Gastroesophageal sphincter (tissue), 4 donors: ENCODE measurements around the gene RERE. TPM values are rescaled to one million over a fixed set of nuclear protein-coding genes. Genes with fewer than 3 reads are reported as not detected.

Experiments used
- ATAC-seq: fragments of 150-250 bp; one replicate; pipeline ENCODE4 v1.9.1; 2016; ENCODE audit warnings: mild to moderate bottlenecking, moderate library complexity
- H3K27ac ChIP-seq, 4 donors: fragments of 200-600 bp; sonication (generic) in 3 of 4; 1 replicate in 3 of 4; 2 replicates in 1 of 4; pipeline ENCODE4 v1.5.1; 2016 to 2019
- H3K27me3 ChIP-seq: fragments of 200-600 bp; sonication (generic); one replicate; pipeline ENCODE4 v1.5.1; 2019
- H3K36me3 ChIP-seq, 2 donors: fragments of 200-600 bp; sonication (generic); one replicate each; pipeline ENCODE4 v1.5.1; 2019; ENCODE audit warnings: control low read depth in 1 of 2
- H3K4me1 ChIP-seq, 3 donors: fragments of 200-600 bp; sonication (generic); 1 replicate in 2 of 3; 2 replicates in 1 of 3; pipeline ENCODE4 v1.5.1; 2016 to 2019; ENCODE audit warnings: control low read depth in 2 of 3
- H3K4me3 ChIP-seq, 2 donors: fragments of 200-600 bp; sonication (generic); one replicate each; pipeline ENCODE4 v1.5.1; 2019; ENCODE audit warnings: mild to moderate bottlenecking in 1 of 2, moderate library complexity in 1 of 2
- H3K9me3 ChIP-seq, 3 donors: fragments of 200-600 bp; sonication (generic); one replicate each; pipeline ENCODE4 v1.5.1; 2017 to 2019; ENCODE audit warnings: control low read depth in 2 of 3
- CTCF ChIP-seq, 4 experiments: fragments of 200-600 bp in 2 of 4; fragments of 450-650 bp in 2 of 4; sonication (generic) in 1 of 4; IDR thresholded peaks; one replicate each; pipeline ENCODE4 v1.5.1; 2017 to 2019; ENCODE audit warnings: antibody characterized with exemption in 4 of 4, mild to moderate bottlenecking in 2 of 4, moderate library complexity in 2 of 4
- EP300 ChIP-seq: sonication (generic); formaldehyde crosslinking; IDR thresholded peaks from one replicate; pipeline ENCODE4 v1.6.1; 2017; ENCODE audit warnings: antibody characterized with exemption, mild to moderate bottlenecking
- POLR2A ChIP-seq, 2 donors: fragments of 450-650 bp; IDR thresholded peaks; one replicate each; pipeline ENCODE4 v1.6.1; 2017; ENCODE audit warnings: antibody characterized with exemption in 2 of 2, mild to moderate bottlenecking in 2 of 2, moderate library complexity in 1 of 2
- POLR2AphosphoS5 ChIP-seq: sonication (generic); formaldehyde crosslinking; IDR thresholded peaks from one replicate; pipeline ENCODE4 v1.6.1; 2017; ENCODE audit warnings: antibody characterized with exemption
- WGBS, 2 donors: methylation state at CpG; one replicate each; pipeline ENCODE4 v1.1.5; 2018; ENCODE audit warnings: low coverage in 1 of 2; 5-methylcytosine and 5-hydroxymethylcytosine counted together
- total RNA-seq, 4 donors: library from RNA; depleted of rRNA; stranded (reverse); fragments of >200 nt; gene quantifications; one replicate each; pipeline ENCODE4 v1.1.0, GENCODE V29; 2016

The RERE gene
- total RNA-seq, 4 donors from 2014 or later: 112 to 212 (median 139) TPM

GRCh38 chr1:8392522-8392921 lies 424.9 kb downstream of the RERE start:
- H3K36me3 ChIP-seq: peaks cover 0 to 16% of the 10 kb centered on the region in 2 donors
- no peaks in the 10 kb centered on the region for H3K9me3 ChIP-seq
- TF ChIP-seq POLR2A (IDR thresholded peaks at IDR 0.05) (no peak), EP300 (no peak), POLR2AphosphoS5 (no peak), CTCF (IDR thresholded peaks at IDR 0.05) (no peak)
- no peaks in the 10 kb centered on the region for H3K27me3 ChIP-seq
- ATAC-seq: no peak
- H3K4me3 ChIP-seq: no peak overlapping the region
- WGBS, 2 donors: 86 to 87% methylated on average over 5 of the region's 7 CpGs
- peak overlapping the region in 3 of 4 donors; percentile 15 to 57 (median 33) for H3K27ac ChIP-seq
- H3K4me1 ChIP-seq: peaks cover 28 to 98% (median 35%) of the 10 kb centered on the region in 3 donors

GRCh38 chr1:8390707-8391106 lies 426.7 kb downstream of the RERE start:
- ATAC-seq: no peak
- Histone ChIP-seq H3K4me3 (no peak overlapping the region), H3K36me3 (peaks cover 0 to 16% of the 10 kb centered on the region in 2 donors), H3K9me3 (no peaks in the 10 kb centered on the region), H3K27ac (peak overlapping the region in 2 of 4 donors; percentile 43 to 58), H3K4me1 (peaks cover 13 to 96% (median 21%) of the 10 kb centered on the region in 3 donors), H3K27me3 (no peaks in the 10 kb centered on the region)
- TF ChIP-seq POLR2A (IDR thresholded peaks at IDR 0.05) (no peak), EP300 (no peak), POLR2AphosphoS5 (no peak), CTCF (IDR thresholded peaks at IDR 0.05) (no peak)
- 84 to 95% methylated on average over 4 of the region's 4 CpGs for WGBS, 2 donors

GRCh38 chr1:8389958-8390535 lies 427.4 kb downstream of the RERE start:
- TF ChIP-seq POLR2AphosphoS5 (no peak), CTCF (IDR thresholded peaks at IDR 0.05) (no peak), POLR2A (IDR thresholded peaks at IDR 0.05) (no peak), EP300 (no peak)
- Histone ChIP-seq H3K4me1 (peaks cover 11 to 96% (median 22%) of the 10 kb centered on the region in 3 donors), H3K9me3 (no peaks in the 10 kb centered on the region), H3K36me3 (peaks cover 0 to 16% of the 10 kb centered on the region in 2 donors), H3K27ac (peak overlapping the region in 3 of 4 donors; percentile 18 to 43 (median 33)), H3K4me3 (no peak overlapping the region), H3K27me3 (no peaks in the 10 kb centered on the region)
- WGBS, 2 donors: 82 to 91% methylated on average over 5 to 6 of the region's 7 CpGs
- no peak for ATAC-seq

- no peaks in the 10 kb centered on the region for H3K9me3 ChIP-seq
- 78 to 91% methylated on average over 3 to 9 of the region's 12 CpGs for WGBS, 2 donors
- peaks cover 0 to 16% of the 10 kb centered on the region in 2 donors for H3K36me3 ChIP-seq
- no peaks in the 10 kb centered on the region for H3K27me3 ChIP-seq
- H3K4me1 ChIP-seq: peaks cover 19 to 96% (median 33%) of the 10 kb centered on the region in 3 donors
- H3K27ac ChIP-seq: no peak overlapping the region
- no peak overlapping the region for H3K4me3 ChIP-seq
- TF ChIP-seq POLR2A (IDR thresholded peaks at IDR 0.05) (no peak), CTCF (IDR thresholded peaks at IDR 0.05) (no peak), POLR2AphosphoS5 (no peak), EP300 (no peak)
- ATAC-seq: no peak
Measured at GRCh38 chr1:8388732-8389562, 428.5 kb downstream of the RERE start.
